Stimulated activated CD4-positive, alpha-beta T cell treated with anti-CD3 and anti-CD28 coated beads, Interleukin-1b, Interleukin-23, amount 100 ng/mL, for 24 hours (primary cell): ENCODE measurements around the gene GAS5.
"Not testable (repeated sequence)": the region's sequence is repeated elsewhere in the genome, so short reads cannot be mapped to it uniquely, and the experiment has no call there.

Experiments used
- DNase-seq, 4 experiments: peaks; one replicate each; pipeline ENCODE4 v3.0.0-alpha.2; 2020; ENCODE audit warnings: low read depth in 4 of 4, low spot score in 1 of 4

GAS5 gene

DNA sequence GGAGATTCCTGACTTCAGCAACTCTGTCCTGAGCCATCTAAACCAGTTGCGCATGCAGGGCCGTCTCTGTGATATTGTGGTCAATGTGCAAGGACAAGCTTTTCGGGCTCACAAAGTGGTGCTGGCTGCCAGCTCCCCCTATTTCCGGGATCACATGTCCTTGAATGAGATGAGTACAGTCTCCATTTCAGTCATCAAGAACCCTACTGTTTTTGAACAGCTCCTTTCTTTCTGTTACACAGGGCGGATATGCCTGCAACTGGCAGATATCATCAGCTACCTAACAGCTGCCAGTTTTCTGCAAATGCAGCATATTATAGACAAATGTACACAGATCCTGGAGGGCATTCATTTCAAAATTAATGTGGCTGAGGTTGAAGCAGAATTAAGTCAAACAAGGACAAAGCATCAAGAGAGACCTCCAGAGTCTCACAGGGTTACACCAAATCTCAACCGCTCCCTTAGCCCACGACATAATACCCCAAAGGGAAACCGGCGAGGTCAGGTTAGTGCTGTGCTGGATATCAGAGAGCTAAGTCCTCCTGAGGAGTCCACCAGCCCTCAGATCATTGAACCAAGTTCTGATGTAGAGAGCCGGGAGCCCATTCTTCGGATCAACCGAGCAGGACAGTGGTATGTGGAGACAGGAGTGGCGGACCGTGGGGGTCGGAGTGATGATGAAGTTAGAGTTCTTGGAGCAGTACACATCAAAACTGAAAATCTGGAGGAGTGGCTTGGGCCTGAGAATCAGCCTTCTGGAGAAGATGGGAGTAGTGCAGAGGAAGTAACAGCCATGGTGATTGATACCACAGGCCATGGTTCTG, 2.7 kb upstream of the GAS5 start:
- DNase-seq, result no peak

- DNase-seq, result no peak
Observed at GRCh38 chr1:173869021-173869359, 1.2 kb upstream of the GAS5 start.

- peak; percentile 83 to 96 (median 88) for DNase-seq
Observed at GRCh38 chr1:173868266-173869020, 654 bp upstream of the GAS5 start, which contains the start of gene ZBTB37. Gene ZBTB37 (plus strand): TSS chr1:173868380. CDS start chr1:173870226, 1,846 bp downstream.

DNA sequence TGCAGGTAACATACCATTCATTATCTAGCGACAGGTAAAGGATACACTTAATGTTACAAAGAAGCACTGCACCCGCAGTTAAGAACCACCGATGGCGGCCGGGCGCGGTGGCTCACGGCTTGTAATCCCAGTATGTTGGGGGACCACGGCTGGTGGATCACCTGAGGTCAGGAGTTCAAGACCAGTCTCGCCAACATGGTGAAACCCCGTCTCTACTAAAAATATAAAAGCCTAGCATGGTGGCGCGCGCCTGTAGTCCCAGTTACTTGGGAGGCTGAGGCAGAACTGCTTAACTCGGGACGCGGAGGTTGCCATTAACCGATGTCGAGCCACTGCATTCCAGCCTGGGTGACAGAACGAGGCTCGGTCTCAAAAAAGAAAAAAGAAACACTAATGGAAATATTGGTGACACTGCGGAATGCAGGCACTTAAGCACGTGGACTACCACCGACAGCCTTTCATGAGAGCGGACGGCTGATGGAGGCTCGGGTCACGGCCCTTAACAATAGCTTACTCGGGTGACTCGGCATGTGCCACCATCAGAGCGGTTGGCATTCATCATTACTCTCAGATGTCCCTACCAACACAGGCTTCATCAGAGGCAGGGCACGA, 542 bp downstream of the GAS5 start:
- peak in 2 of 4 experiments; percentile 30 to 45 for DNase-seq

- DNase-seq, result no peak
Observed at GRCh38 chr1:173866413-173867115, 1.2 kb downstream of the GAS5 start.

DNA sequence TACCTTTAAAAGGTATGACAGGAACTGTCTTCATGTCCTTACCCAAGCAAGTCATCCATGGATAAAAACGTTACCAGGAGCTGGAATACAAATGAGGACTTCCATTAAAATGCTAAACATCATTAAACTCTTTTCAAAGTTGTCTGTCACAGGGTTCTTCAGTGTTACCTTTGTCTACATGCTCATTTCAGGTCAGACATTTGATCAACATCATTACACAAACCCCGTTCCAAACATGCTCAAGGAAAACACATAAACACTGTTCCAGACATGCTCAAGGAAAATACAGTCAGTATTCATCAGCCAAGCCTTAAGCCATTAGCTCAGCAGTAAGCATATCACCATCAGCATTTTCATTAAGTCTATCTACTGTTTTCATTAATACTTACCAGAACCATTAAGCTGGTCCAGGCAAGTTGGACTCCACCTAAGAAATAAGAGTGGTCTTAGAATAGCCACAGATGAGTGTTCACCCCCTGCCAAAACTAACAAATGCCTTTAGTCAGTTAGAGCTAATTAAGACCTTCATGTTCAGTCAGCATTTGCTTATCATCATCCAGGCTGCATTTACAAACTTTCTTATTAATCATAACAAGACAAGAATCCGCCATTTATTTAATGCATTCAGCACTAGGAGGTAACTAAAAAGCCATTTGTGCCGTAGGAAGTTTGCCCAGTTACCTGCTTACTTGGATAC, 2.2 kb downstream of the GAS5 start:
- no peak for DNase-seq

DNA sequence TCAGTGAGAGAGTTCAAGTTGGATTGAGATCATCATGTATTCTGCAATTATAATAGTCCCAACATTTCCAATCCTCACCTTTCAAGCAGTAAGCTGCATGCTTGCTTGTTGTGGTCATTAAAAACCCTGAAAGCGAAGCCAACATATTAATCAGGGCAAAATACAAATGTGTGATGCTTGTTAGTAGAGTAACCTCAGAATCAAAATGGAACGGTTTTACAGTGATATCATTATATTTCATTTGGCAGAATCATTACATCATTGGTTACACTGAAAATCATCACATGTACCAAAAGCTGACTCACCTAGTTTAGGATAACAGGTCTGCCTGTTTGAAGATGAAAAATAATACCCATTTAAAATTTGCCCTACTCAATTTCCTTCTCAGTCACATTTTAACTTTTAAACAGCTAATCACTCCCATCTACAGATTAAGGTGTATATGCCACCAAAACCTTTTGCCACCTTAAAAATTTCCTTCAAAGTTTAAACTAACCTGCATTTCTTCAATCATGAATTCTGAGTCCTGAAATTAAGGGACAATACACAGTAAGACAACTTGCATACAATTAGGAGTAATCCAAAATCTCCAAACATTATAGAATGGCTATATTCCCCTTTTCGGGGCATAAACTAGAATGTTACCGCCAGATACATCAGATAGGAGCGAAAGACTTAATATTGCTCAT, 3.5 kb downstream of the GAS5 start:
- no peak for DNase-seq

- no peak for DNase-seq
Observed at GRCh38 chr1:173863224-173864161, 4.3 kb downstream of the GAS5 start.

- no peak for DNase-seq
Observed at GRCh38 chr1:173862769-173863223, 5.0 kb downstream of the GAS5 start.

DNA sequence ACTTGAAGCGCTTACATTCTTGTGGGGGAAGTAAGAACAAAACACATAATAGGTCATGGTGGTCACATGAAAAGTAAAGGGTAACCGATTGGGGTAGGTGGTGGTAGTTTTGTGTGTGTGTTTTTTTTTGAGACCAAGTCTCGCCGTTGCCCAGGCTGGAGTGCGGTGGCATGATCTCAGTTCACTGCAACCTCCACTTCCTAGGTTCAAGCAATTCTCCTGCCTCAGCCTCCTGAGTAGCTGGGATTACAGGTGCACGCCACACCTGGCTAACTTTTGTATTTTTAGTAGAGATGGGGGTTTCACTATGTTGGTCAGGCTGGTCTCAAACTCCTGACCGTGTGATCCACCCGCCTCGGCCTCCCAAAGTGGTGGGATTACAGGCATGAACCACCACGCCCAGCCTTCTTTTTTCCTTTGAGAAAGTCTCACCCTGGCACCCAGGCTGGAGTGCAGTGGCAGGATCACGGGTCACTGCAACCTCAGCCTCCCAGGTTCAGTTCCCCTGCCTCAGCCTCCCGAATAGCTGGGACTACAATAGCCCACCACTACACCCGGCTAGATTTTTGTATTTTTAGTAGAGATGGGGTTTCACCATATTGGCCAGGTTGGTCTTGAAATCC, 5.5 kb downstream of the GAS5 start:
- peak in 2 of 4 experiments; percentile 40 to 44 for DNase-seq

- DNase-seq, result peak in 2 of 4 experiments; percentile 36
Observed at GRCh38 chr1:173861731-173862145, 6.1 kb downstream of the GAS5 start.

- no peak for DNase-seq
Observed at GRCh38 chr1:173860065-173860464, 7.7 kb downstream of the GAS5 start.

- DNase-seq, result not testable (repeated sequence)
Observed at GRCh38 chr1:173859547-173859946, 8.2 kb downstream of the GAS5 start.

DNA sequence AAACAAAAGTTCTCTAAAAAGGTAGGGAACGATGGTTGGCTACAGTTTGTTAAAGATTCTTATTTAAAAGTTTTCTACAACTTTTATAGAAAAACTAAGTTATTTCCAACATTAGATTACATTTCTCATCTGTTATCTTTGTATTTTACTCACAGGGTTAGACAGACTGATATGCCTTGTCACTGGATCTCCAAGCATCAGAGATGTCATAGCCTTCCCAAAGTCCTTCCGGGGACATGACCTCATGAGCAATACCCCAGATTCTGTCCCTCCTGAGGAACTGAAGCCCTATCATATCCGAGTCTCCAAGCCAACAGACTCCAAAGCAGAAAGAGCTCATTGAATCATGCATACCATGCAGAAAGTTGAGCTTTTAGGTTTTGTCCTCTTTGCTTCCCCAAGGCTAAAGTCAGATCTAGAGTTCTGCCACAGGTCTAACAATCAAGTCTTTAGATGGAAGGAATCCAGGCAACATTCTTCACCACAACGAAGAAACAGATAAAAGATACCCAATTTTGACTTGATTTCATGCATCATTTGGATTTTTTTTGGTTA, 10.3 kb downstream of the GAS5 start:
- no peak for DNase-seq

DNA sequence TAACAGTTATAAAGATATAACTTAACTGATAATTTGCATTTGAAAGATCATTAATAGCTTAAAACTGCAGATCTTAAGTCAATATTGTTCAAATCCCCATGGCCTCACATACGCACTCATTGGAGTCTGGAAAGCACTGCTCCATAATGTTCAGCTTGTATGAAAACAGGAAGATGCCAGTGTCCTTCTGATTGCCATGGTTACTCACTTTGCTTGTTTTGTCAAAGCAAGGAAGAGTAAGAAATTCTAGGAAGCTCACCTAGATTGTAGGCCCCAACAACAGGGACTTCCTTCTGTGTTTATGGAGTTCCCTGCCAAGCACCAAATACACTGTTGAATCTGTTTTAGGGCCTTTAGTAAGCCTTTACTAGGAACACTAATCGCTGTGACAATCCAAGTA, 10.9 kb downstream of the GAS5 start:
- no peak for DNase-seq

DNA sequence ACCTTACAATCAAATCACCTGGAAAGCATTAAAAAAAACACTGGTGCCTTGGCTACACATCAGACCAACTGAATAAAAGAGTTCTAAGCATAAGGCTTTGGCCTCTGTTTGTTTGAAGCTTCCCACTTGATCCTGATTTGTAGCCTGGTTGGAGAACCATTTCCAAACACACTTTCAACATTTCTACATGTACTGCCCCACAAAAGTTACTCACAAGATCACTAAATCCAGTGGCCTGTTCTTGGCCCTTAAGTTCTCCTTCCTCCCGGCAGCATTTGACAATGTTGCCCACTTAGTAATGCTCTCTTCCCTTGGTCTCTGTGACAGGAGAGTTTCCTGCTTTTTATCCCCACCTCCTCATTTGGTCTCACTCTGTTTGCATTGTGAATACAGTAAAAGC, 11.8 kb downstream of the GAS5 start:
- DNase-seq, result no peak

GRCh38 chr1:173853074-173853473, 14.7 kb downstream of the GAS5 start:
- no peak for DNase-seq

DNA sequence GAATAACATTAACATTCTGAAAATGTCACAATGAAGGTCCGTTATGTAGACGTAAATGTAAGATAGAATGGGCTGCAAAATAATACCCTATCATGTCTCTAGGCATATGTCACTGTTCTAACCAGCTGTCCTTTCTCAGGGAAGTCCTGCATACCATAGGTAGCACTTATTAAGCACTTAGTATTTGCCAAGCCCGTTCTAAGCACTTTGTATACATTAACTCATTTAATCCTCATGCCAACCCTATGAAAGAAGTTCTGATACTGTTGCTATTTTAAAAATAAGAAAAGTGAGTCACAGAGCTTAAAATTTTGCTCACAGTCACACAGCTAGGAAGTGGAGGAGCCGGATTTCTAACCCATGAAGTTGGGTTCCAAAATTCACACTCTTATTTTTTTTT, 15.7 kb downstream of the GAS5 start:
- no peak for DNase-seq
